GM23338 (cell line): Measurements from ENCODE around the gene MAST2. TPM values are rescaled to one million over a fixed set of nuclear protein-coding genes. Genes with fewer than 3 reads are reported as not detected.

Source experiments
- ATAC-seq: fragments of 200-7000 bp; cut with Tn5 transposase; 3 replicates; pipeline ENCODE4 v1.9.1; 2020
- DNase-seq: peaks from one replicate; pipeline ENCODE4 v3.0.0-alpha.2; 2015; ENCODE audit warnings: low spot score
- H2AFZ ChIP-seq: fragments of 200-600 bp; sonication (generic); 2 replicates; pipeline ENCODE4 v1.8.0; 2016; ENCODE audit warnings: antibody characterized with exemption, mild to moderate bottlenecking, moderate library complexity
- H3F3A ChIP-seq: fragments of 200-600 bp; sonication (generic); replicated peaks from 2 replicates; pipeline ENCODE4 v1.8.0; 2017; ENCODE audit warnings: antibody characterized with exemption, mixed run types, low read depth
- H3K27ac ChIP-seq: fragments of 200-600 bp; sonication (generic); 2 replicates; pipeline ENCODE4 v1.6.1; 2016; ENCODE audit warnings: low read depth
- H3K27me3 ChIP-seq: fragments of 200-600 bp; sonication (generic); 2 replicates; pipeline ENCODE4 v1.8.0; 2016; ENCODE audit warnings: mild to moderate bottlenecking, mixed run types, moderate library complexity; ENCODE audit not compliant: insufficient read depth
- H3K36me3 ChIP-seq: fragments of 200-600 bp; sonication (generic); 2 replicates; pipeline ENCODE4 v1.8.0; 2016; ENCODE audit warnings: mild to moderate bottlenecking; ENCODE audit not compliant: insufficient read depth
- H3K4me1 ChIP-seq: fragments of 200-600 bp; sonication (generic); 2 replicates; pipeline ENCODE4 v1.8.0; 2016; ENCODE audit warnings: mild to moderate bottlenecking, moderate library complexity; ENCODE audit not compliant: insufficient read depth
- H3K4me2 ChIP-seq: fragments of 200-600 bp; sonication (generic); 2 replicates; pipeline ENCODE4 v1.7.1; 2017; ENCODE audit warnings: mixed run types
- H3K4me3 ChIP-seq: fragments of 200-600 bp; sonication (generic); 2 replicates; pipeline ENCODE4 v1.6.1; 2016; ENCODE audit warnings: mixed run types
- H3K79me2 ChIP-seq: fragments of 200-600 bp; sonication (generic); replicated peaks from 2 replicates; pipeline ENCODE4 v1.8.0; 2017; ENCODE audit warnings: mild to moderate bottlenecking; ENCODE audit not compliant: insufficient read depth
- H3K9me2 ChIP-seq: fragments of 200-600 bp; sonication (generic); 2 replicates; pipeline ENCODE4 v1.8.0; 2017; ENCODE audit not compliant: insufficient read depth
- H4K20me1 ChIP-seq: fragments of 200-600 bp; sonication (generic); replicated peaks from 2 replicates; pipeline ENCODE4 v1.8.0; 2017; ENCODE audit warnings: mild to moderate bottlenecking; ENCODE audit not compliant: insufficient read depth
- H3K27ac Mint-ChIP-seq: 2 replicates; pipeline ENCODE4 v1.8.0; 2020; ENCODE audit warnings: inconsistent platforms, mild to moderate bottlenecking, moderate library complexity, mixed read lengths
- H3K27me3 Mint-ChIP-seq: 3 replicates; pipeline ENCODE4 v1.8.0; 2022; ENCODE audit warnings: low read depth, mild to moderate bottlenecking, moderate library complexity, mixed read lengths, inconsistent platforms; ENCODE audit not compliant: insufficient read depth, poor library complexity
- H3K36me3 Mint-ChIP-seq: 3 replicates; pipeline ENCODE4 v1.8.0; 2021; ENCODE audit warnings: low read depth, mild to moderate bottlenecking, inconsistent platforms, moderate library complexity, mixed read lengths
- H3K4me1 Mint-ChIP-seq: 3 replicates; pipeline ENCODE4 v1.8.0; 2020; ENCODE audit warnings: mild to moderate bottlenecking, inconsistent platforms, mixed read lengths
- H3K4me3 Mint-ChIP-seq: 3 replicates; pipeline ENCODE4 v1.8.0; 2021; ENCODE audit warnings: moderate library complexity, mild to moderate bottlenecking, inconsistent platforms, mixed read lengths
- H3K9me3 Mint-ChIP-seq: 3 replicates; pipeline ENCODE4 v1.8.0; 2020; ENCODE audit warnings: moderate library complexity, mild to moderate bottlenecking, inconsistent platforms, mixed read lengths
- CREB1 ChIP-seq: fragments of 250-450 bp; sonication (Bioruptor Pico); IDR thresholded peaks from 2 replicates; pipeline ENCODE4 v1.5.0; 2020; ENCODE audit warnings: low read depth, mild to moderate bottlenecking, moderate library complexity
- CTCF ChIP-seq, 2 experiments: fragments of 200-600 bp in 1 of 2; sonication (generic) in 1 of 2; conservative IDR thresholded peaks; 2 replicates each; pipeline versions ENCODE4 v1.5.1 to v1.6.1; 2016 to 2017; ENCODE audit warnings: antibody characterized with exemption in 2 of 2, low read depth in 2 of 2, mild to moderate bottlenecking in 2 of 2, moderate library complexity in 1 of 2
- ETS1 ChIP-seq: IDR thresholded peaks from 2 replicates; pipeline ENCODE4 v1.6.1; 2016; ENCODE audit warnings: antibody characterized with exemption
- EZH2phosphoT487 ChIP-seq: fragments of 200-600 bp; sonication (generic); IDR thresholded peaks from one replicate; pipeline ENCODE4 v1.8.1; 2018; ENCODE audit warnings: antibody characterized with exemption; ENCODE audit not compliant: unreplicated experiment
- JUNB ChIP-seq: IDR thresholded peaks from one replicate; pipeline ENCODE4 v1.6.1; 2016; ENCODE audit warnings: antibody characterized with exemption; ENCODE audit not compliant: unreplicated experiment
- NANOG ChIP-seq: IDR thresholded peaks from 2 replicates; pipeline ENCODE4 v1.6.1; 2016; ENCODE audit warnings: antibody characterized with exemption, borderline replicate concordance
- REST ChIP-seq: IDR thresholded peaks from one replicate; pipeline ENCODE4 v1.6.1; 2018; ENCODE audit warnings: antibody characterized with exemption; ENCODE audit not compliant: unreplicated experiment
- STAT1 ChIP-seq: IDR thresholded peaks from one replicate; pipeline ENCODE4 v1.6.1; 2016; ENCODE audit warnings: antibody characterized with exemption; ENCODE audit not compliant: unreplicated experiment
- ZNF114 ChIP-seq: fragments of 250-450 bp; sonication (Bioruptor Pico); IDR thresholded peaks from 2 replicates; pipeline ENCODE4 v1.5.0; 2020; ENCODE audit warnings: mild to moderate bottlenecking, moderate library complexity
- ZNF462 ChIP-seq: fragments of 250-450 bp; sonication (Bioruptor Pico); IDR thresholded peaks from 2 replicates; pipeline ENCODE4 v1.5.0; 2020; ENCODE audit warnings: mild to moderate bottlenecking, moderate library complexity
- polyA plus RNA-seq: library from polyadenylated mRNA; unstranded; fragments of >200 nt; fragmentation: Nextera tagmentation; extraction: Ambion mirVana; gene quantifications from 2 replicates; pipeline ENCODE4 v1.2.1, GENCODE V29; 2016
- total RNA-seq: library from RNA; depleted of rRNA; stranded (reverse); fragments of >200 nt; shearing (Covaris generic); gene quantifications from 2 replicates; pipeline ENCODE4 v1.2.3, GENCODE V29; 2014

MAST2 gene
- total and polyA plus RNA-seq, 2 experiments from 2014 or later = 11.5 to 57.7 TPM

GRCh38 chr1:45999507-45999906 lies 196.1 kb downstream of the MAST2 start (continued):
- no peak for TF ChIP-seq ETS1

GRCh38 chr1:46001081-46001785 lies 197.8 kb downstream of the MAST2 start:
- Mint-ChIP-seq H3K4me3 (no peak overlapping the region), H3K4me1 (peaks cover 10% of the 10 kb centered on the region; the same call in 2 of the 3 replicates), H3K27ac (no peak overlapping the region), H3K9me3 (no peaks in the 10 kb centered on the region), H3K27me3 (peaks cover 4% of the 10 kb centered on the region), H3K36me3 (peaks cover 8% of the 10 kb centered on the region; the same call in 2 of the 3 replicates)
- H3K36me3 ChIP-seq = peaks cover 7% of the 10 kb centered on the region; the same call in 1 of the 2 replicates
- H3F3A ChIP-seq = no peaks in the 10 kb centered on the region
- no peaks in the 10 kb centered on the region for H3K4me1 ChIP-seq
- TF ChIP-seq REST (no peak), EZH2phosphoT487 (no peak), ETS1 (no peak), NANOG (no peak), STAT1 (no peak), CTCF (conservative IDR thresholded peaks at IDR 0.05; ENCODE audit: low read depth in 2 of 2) (no peak), ZNF462 (CRISPR knock-in tag) (no peak), CREB1 (no peak), ZNF114 (CRISPR knock-in tag) (no peak), JUNB (no peak)
- H3K4me3 ChIP-seq = no peak overlapping the region
- no peak for DNase-seq
- no peak for ATAC-seq
- H3K79me2 ChIP-seq = no peaks in the 10 kb centered on the region
- H2AFZ ChIP-seq = no peak overlapping the region
- no peak overlapping the region for H3K4me2 ChIP-seq
- H3K27me3 ChIP-seq = no peaks in the 10 kb centered on the region
- H4K20me1 ChIP-seq = no peaks in the 10 kb centered on the region
- H3K9me2 ChIP-seq = no peaks in the 10 kb centered on the region
- H3K27ac ChIP-seq = no peak overlapping the region
